GM19351 (cell line): ENCODE results near the gene DENND1A.
"Not testable (repeated sequence)": the region's sequence is repeated elsewhere in the genome, so short reads cannot be mapped to it uniquely, and the experiment has no call there.

Experiments used
- ATAC-seq: cut with Tn5 transposase; IDR thresholded peaks from one replicate; pipeline ENCODE4 v1.9.1; 2021; ENCODE audit warnings: mild to moderate bottlenecking, moderate library complexity; ENCODE audit not compliant: unreplicated experiment

Gene DENND1A

GRCh38 chr9:123741214-123741613, 188.7 kb downstream of the DENND1A start:
- no peak for ATAC-seq

- no peak for ATAC-seq
Observed at GRCh38 chr9:123739902-123740301, 190.0 kb downstream of the DENND1A start.

GRCh38 chr9:123739387-123739786, 190.5 kb downstream of the DENND1A start:
- ATAC-seq = no peak

GRCh38 chr9:123738648-123739047, 191.3 kb downstream of the DENND1A start:
- no peak for ATAC-seq

- ATAC-seq = no peak
Observed at GRCh38 chr9:123735376-123735775, 194.6 kb downstream of the DENND1A start.

GRCh38 chr9:123728571-123728970, 201.4 kb downstream of the DENND1A start:
- not testable (repeated sequence) for ATAC-seq

- no peak for ATAC-seq
Observed at GRCh38 chr9:123727332-123727731, 202.6 kb downstream of the DENND1A start.

- ATAC-seq = no peak
Observed at GRCh38 chr9:123725389-123725788, 204.5 kb downstream of the DENND1A start.

GRCh38 chr9:123724211-123724796, 205.6 kb downstream of the DENND1A start:
- no peak for ATAC-seq

GRCh38 chr9:123723135-123723875, 206.6 kb downstream of the DENND1A start:
- ATAC-seq = no peak

- ATAC-seq = no peak
Observed at GRCh38 chr9:123722378-123722777, 207.5 kb downstream of the DENND1A start.

- ATAC-seq = no peak
Observed at GRCh38 chr9:123718188-123718587, 211.7 kb downstream of the DENND1A start.

GRCh38 chr9:123717581-123718175, 212.2 kb downstream of the DENND1A start:
- ATAC-seq = no peak

GRCh38 chr9:123716339-123716945, 213.5 kb downstream of the DENND1A start:
- no peak for ATAC-seq

- no peak for ATAC-seq
Observed at GRCh38 chr9:123715258-123715657, 214.7 kb downstream of the DENND1A start.

- no peak for ATAC-seq
Observed at GRCh38 chr9:123713282-123713681, 216.6 kb downstream of the DENND1A start.

- no peak for ATAC-seq
Observed at GRCh38 chr9:123712399-123712798, 217.5 kb downstream of the DENND1A start.

GRCh38 chr9:123710299-123710698, 219.6 kb downstream of the DENND1A start:
- no peak for ATAC-seq

- no peak for ATAC-seq
Observed at GRCh38 chr9:123702483-123702882, 227.4 kb downstream of the DENND1A start.

GRCh38 chr9:123697686-123698085, 232.2 kb downstream of the DENND1A start:
- ATAC-seq = no peak

- ATAC-seq = no peak
Observed at GRCh38 chr9:123696476-123696875, 233.4 kb downstream of the DENND1A start.

GRCh38 chr9:123695386-123695785, 234.5 kb downstream of the DENND1A start:
- no peak for ATAC-seq
